Transverse colon (tissue), 4 donors: ENCODE results near the gene PHACTR3.

Experiments used
- EP300 ChIP-seq: sonication (generic); formaldehyde crosslinking; IDR thresholded peaks from one replicate; pipeline ENCODE4 v1.6.1; 2017; ENCODE audit warnings: antibody characterized with exemption, low read depth
- POLR2A ChIP-seq: fragments of 450-650 bp; IDR thresholded peaks from one replicate; pipeline ENCODE4 v1.6.1; 2016; ENCODE audit warnings: antibody characterized with exemption, mild to moderate bottlenecking, moderate library complexity
- POLR2AphosphoS5 ChIP-seq, 3 donors: sonication (generic); formaldehyde crosslinking; IDR thresholded peaks; one replicate each; pipeline ENCODE4 v1.6.1; 2016; ENCODE audit warnings: antibody characterized with exemption in 3 of 3
- TF ChIP-seq, protein P1 (sequence below), 5 experiments: fragments of 200-600 bp in 3 of 5; fragments of 450-650 bp in 2 of 5; sonication (generic) in 3 of 5; IDR thresholded peaks; 1 replicate in 2 of 5; 2 replicates in 3 of 5; pipeline ENCODE4 v1.5.1; 2016 to 2017; ENCODE audit warnings: antibody characterized with exemption in 5 of 5, inconsistent platforms in 3 of 5, mild to moderate bottlenecking in 2 of 5, moderate library complexity in 1 of 5

DNA sequence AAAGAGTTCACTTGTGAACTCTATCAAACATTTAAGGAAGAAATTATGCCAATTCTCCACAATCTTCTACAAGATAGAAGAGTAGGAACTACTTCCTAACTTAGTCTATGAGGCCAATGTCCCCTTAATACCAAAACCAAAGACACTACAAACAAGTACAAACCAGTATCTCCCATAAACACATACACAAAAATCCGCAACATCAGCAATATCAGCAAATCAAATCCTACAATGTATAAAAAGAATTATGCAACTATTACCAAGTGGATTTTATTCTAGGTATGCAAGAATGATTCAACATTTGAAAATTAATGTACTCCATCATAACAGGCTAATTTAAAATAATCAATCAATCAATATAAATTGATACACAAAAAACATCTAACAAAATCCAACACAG is 283.7 kb downstream of the PHACTR3 start:
- TF ChIP-seq, protein P1, sequence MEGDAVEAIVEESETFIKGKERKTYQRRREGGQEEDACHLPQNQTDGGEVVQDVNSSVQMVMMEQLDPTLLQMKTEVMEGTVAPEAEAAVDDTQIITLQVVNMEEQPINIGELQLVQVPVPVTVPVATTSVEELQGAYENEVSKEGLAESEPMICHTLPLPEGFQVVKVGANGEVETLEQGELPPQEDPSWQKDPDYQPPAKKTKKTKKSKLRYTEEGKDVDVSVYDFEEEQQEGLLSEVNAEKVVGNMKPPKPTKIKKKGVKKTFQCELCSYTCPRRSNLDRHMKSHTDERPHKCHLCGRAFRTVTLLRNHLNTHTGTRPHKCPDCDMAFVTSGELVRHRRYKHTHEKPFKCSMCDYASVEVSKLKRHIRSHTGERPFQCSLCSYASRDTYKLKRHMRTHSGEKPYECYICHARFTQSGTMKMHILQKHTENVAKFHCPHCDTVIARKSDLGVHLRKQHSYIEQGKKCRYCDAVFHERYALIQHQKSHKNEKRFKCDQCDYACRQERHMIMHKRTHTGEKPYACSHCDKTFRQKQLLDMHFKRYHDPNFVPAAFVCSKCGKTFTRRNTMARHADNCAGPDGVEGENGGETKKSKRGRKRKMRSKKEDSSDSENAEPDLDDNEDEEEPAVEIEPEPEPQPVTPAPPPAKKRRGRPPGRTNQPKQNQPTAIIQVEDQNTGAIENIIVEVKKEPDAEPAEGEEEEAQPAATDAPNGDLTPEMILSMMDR (IDR thresholded peaks at IDR 0.05), result no peak
- TF ChIP-seq POLR2A (no peak), EP300 (no peak), POLR2AphosphoS5 (IDR thresholded peaks at IDR 0.05) (no peak)
